Panc1 (cell line): ENCODE data around the gene TMEM132C. TPM values are rescaled to one million over a fixed set of nuclear protein-coding genes. Genes with fewer than 3 reads are reported as not detected.

Experiments
- ATAC-seq: fragments of 200-7000 bp; cut with Tn5 transposase; 2 replicates; pipeline ENCODE4 v1.9.1; 2020; ENCODE audit warnings: mild to moderate bottlenecking, moderate library complexity
- BruUV-seq: library from RNA; stranded (reverse); fragments of 400-500 nt; replicated peaks from 2 replicates; lab custom pipeline; 2021; lab: Mats Ljungman, UMichigan
- CTCF ChIA-PET: fragments of 300-600 bp; sonication (Branson Sonifier 250); formaldehyde crosslinking; loops from one replicate; lab custom pipeline; 2022; ENCODE audit warnings: antibody characterized with exemption; lab: Charles Lee
- POLR2A ChIA-PET: fragments of 300-600 bp; sonication (Branson Sonifier 250); formaldehyde crosslinking; loops from one replicate; lab custom pipeline; 2022; ENCODE audit warnings: antibody characterized with exemption; lab: Charles Lee
- DNase-seq: peaks from one replicate; pipeline ENCODE4 v3.0.0-alpha.2; 2010; ENCODE audit warnings: low read depth, low spot score
- H3K27ac ChIP-seq: 2 replicates; pipeline ENCODE4 v1.5.1; 2011; ENCODE audit warnings: mild to moderate bottlenecking, low read length, inconsistent platforms
- H3K27me3 ChIP-seq: fragments of 200-500 bp; sonication (Bioruptor generic); 2 replicates; pipeline ENCODE4 v1.6.0; 2014; ENCODE audit warnings: low read length, inconsistent platforms; ENCODE audit not compliant: control insufficient read depth, insufficient read depth
- H3K36me3 ChIP-seq: fragments of 200-500 bp; sonication (Bioruptor generic); 2 replicates; pipeline ENCODE4 v1.5.1; 2014; ENCODE audit warnings: inconsistent platforms, mild to moderate bottlenecking, low read length, moderate library complexity; ENCODE audit not compliant: control insufficient read depth, insufficient read depth
- H3K4me1 ChIP-seq: 2 replicates; pipeline ENCODE4 v1.5.1; 2011; ENCODE audit warnings: inconsistent platforms, mild to moderate bottlenecking, low read length, moderate library complexity; ENCODE audit not compliant: control insufficient read depth, insufficient read depth
- H3K4me3 ChIP-seq, 2 experiments: 2 replicates each; pipeline ENCODE4 v1.5.1; 2011 to 2012; ENCODE audit warnings: low read depth in 2 of 2, low read length in 2 of 2, mild to moderate bottlenecking in 2 of 2, inconsistent platforms in 1 of 2, moderate library complexity in 1 of 2
- H3K9me3 ChIP-seq: fragments of 200-500 bp; sonication (Bioruptor generic); 2 replicates; pipeline ENCODE4 v1.5.1; 2014; ENCODE audit warnings: low read depth, mild to moderate bottlenecking, inconsistent platforms, low read length, moderate library complexity; ENCODE audit not compliant: control insufficient read depth, insufficient read depth
- CTCF ChIP-seq: fragments of 450-650 bp; IDR thresholded peaks from 2 replicates; pipeline ENCODE4 v1.5.1; 2017; ENCODE audit warnings: mild to moderate bottlenecking
- POLR2AphosphoS5 ChIP-seq: IDR thresholded peaks from 2 replicates; pipeline ENCODE4 v1.6.1; 2012; ENCODE audit warnings: mild to moderate bottlenecking, low read depth, low read length, moderate library complexity
- REST ChIP-seq, 2 experiments: IDR thresholded peaks; 2 replicates each; pipeline ENCODE4 v1.6.1; 2011 to 2012; ENCODE audit warnings: low read depth in 2 of 2, control low read depth in 1 of 2, low read length in 1 of 2, mild to moderate bottlenecking in 1 of 2, moderate library complexity in 1 of 2; ENCODE audit not compliant: insufficient read depth in 1 of 2
- SIN3A ChIP-seq: IDR thresholded peaks from 2 replicates; pipeline ENCODE4 v1.6.1; 2012; ENCODE audit warnings: low read depth, mild to moderate bottlenecking, low read length, moderate library complexity, borderline replicate concordance; ENCODE audit not compliant: insufficient read depth
- TCF7L2 ChIP-seq: IDR thresholded peaks from 2 replicates; pipeline ENCODE4 v1.6.1; 2011; ENCODE audit warnings: mild to moderate bottlenecking, low read depth, low read length, inconsistent platforms
- in situ Hi-C: cut with HindIII; loops from 2 replicates; pipeline ENCODE4 v1.10.0; 2016; ENCODE audit warnings: low sequenced_read_pairs, low pct_unique_long_range_greater_than_20kb
- intact Hi-C: fragments of 100-400 bp; cut with micrococcal nuclease; formaldehyde crosslinking; loops from one replicate; pipeline ENCODE4 v1.10.0; 2022; ENCODE audit not compliant: unreplicated experiment
- total RNA-seq: library from RNA; stranded (reverse); gene quantifications from one replicate; pipeline ENCODE4 v1.2.1, GENCODE V29; 2021; ENCODE audit not compliant: unreplicated experiment

The TMEM132C gene
- total RNA-seq, 1 experiment from 2014 or later: not detected

- Histone ChIP-seq H3K27me3 (no peaks in the 10 kb centered on the region), H3K9me3 (no peaks in the 10 kb centered on the region), H3K36me3 (no peaks in the 10 kb centered on the region), H3K4me1 (no peaks in the 10 kb centered on the region), H3K27ac (no peak overlapping the region), H3K4me3 (no peak overlapping the region)
- ChIA-PET CTCF (no interaction called here), POLR2A (no interaction called here)
- ATAC-seq (no peak), DNase-seq (no peak)
- no TSS peak for BruUV-seq
- in situ Hi-C loops (no loop called here), intact Hi-C loops (no loop called here)
- TF ChIP-seq POLR2AphosphoS5 (no peak), REST (IDR thresholded peaks at IDR 0.05; ENCODE audit: insufficient read depth in 1 of 2, low read depth in 2 of 2, low read length in 1 of 2) (no peak), SIN3A (no peak), CTCF (no peak), TCF7L2 (no peak)
Observed at GRCh38 chr12:128266086-128266485, 884 bp upstream of the TMEM132C start.

GRCh38 chr12:128266541-128267130, 334 bp upstream of the TMEM132C start:
- no peak overlapping the region for H3K4me3 ChIP-seq
- no peak for TF ChIP-seq TCF7L2
- no peak for TF ChIP-seq REST (IDR thresholded peaks at IDR 0.05; ENCODE audit: insufficient read depth in 1 of 2, low read depth in 2 of 2, low read length in 1 of 2)
- TF ChIP-seq POLR2AphosphoS5: no peak
- TF ChIP-seq CTCF: no peak
- TF ChIP-seq SIN3A: no peak
- no peaks in the 10 kb centered on the region for H3K36me3 ChIP-seq
- in situ Hi-C loops (no loop called here), intact Hi-C loops (no loop called here)
- H3K27me3 ChIP-seq: no peaks in the 10 kb centered on the region
- DNase-seq: no peak
- ATAC-seq: no peak
- no peak overlapping the region for H3K27ac ChIP-seq
- no peaks in the 10 kb centered on the region for H3K4me1 ChIP-seq
- no TSS peak for BruUV-seq
- CTCF ChIA-PET: no interaction called here
- no peaks in the 10 kb centered on the region for H3K9me3 ChIP-seq
- POLR2A ChIA-PET: no interaction called here
